Sciatic nerve (tissue), 2 donors: ENCODE results near the gene C1orf115. TPM values are rescaled to one million over a fixed set of nuclear protein-coding genes. Genes with fewer than 3 reads are reported as not detected.

Source experiments
- ATAC-seq: fragments of 200-7000 bp; cut with Tn5 transposase; one replicate; pipeline ENCODE4 v1.9.1; 2020; ENCODE audit warnings: mild to moderate bottlenecking, moderate library complexity
- DNase-seq: peaks from one replicate; pipeline ENCODE4 v3.0.0-alpha.2; 2020; ENCODE audit warnings: low spot score
- intact Hi-C: fragments of 100-400 bp; cut with DNase I; formaldehyde crosslinking; loops from one replicate; pipeline ENCODE4 v1.14.2; 2022
- total RNA-seq: library from RNA; stranded (reverse); fragmentation: NEBNext Ultra II Directional; extraction: Animal tissue kit (Norgen Biotek cat#: 25700); gene quantifications from one replicate; pipeline ENCODE4 v1.2.1, GENCODE V29; 2021
- donor health status: DM: no; HTN: no; CAD: no.
- donor health status: DM: no; HTN: no; CAD: no.

C1orf115 gene
- total RNA-seq, 1 donor from 2014 or later = 24.3 TPM

DNA sequence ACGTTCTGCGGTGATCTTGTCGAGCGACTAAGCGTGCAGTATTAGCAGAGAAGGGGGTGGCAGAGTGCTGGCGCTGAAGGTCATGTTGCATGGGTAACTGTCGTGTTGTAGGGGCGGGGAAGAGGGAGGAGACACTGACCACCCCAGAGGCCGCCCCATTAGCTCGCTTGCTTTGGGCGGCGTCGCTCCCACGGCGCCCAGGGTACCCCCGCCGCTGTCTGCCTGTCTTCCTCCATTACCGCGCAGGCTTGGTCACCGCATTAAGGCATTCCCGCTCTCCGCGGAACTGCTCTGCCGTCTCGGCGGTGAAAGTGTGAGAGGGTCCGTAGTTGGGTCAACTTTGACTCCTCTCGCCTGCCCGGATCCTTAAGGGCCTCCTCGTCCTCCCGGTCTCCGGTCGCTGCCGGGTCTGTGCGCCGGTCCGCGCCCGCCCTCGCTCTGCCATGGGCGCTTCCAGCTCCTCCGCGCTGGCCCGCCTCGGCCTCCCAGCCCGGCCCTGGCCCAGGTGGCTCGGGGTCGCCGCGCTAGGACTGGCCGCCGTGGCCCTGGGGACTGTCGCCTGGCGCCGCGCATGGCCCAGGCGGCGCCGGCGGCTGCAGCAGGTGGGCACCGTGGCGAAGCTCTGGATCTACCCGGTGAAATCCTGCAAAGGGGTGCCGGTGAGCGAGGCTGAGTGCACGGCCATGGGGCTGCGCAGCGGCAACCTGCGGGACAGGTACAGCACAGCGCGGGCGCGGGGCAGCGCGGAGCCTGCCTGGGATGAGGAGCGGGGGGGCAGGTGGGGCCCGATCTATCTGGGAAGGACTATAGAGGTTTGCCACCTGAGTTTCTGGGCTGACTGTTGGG, 58.1 kb downstream of the C1orf115 start, which contains the start of gene MTARC2:
Gene MTARC2 (plus strand): TSS at position 234 of the 846 bp plus-strand sequence. CDS start 210 bp downstream, at position 444.
- peak; percentile 87 for DNase-seq
- peak; percentile 97 for ATAC-seq
- intact Hi-C loops = no loop called here

Other genes with a start within 250 kb of the C1orf115 start
- gene MARK1, start 162.2 kb upstream of the C1orf115 start, total RNA-seq = 9.8 TPM
- 35.0 TPM for gene MTARC2, start 58.0 kb downstream of the C1orf115 start, total RNA-seq
- gene MTARC1, start 96.5 kb downstream of the C1orf115 start, total RNA-seq = 28.6 TPM
- 28.8 TPM for gene HLX, start 189.1 kb downstream of the C1orf115 start, total RNA-seq